ENCODE measurements around the gene GMNN.

DNA sequence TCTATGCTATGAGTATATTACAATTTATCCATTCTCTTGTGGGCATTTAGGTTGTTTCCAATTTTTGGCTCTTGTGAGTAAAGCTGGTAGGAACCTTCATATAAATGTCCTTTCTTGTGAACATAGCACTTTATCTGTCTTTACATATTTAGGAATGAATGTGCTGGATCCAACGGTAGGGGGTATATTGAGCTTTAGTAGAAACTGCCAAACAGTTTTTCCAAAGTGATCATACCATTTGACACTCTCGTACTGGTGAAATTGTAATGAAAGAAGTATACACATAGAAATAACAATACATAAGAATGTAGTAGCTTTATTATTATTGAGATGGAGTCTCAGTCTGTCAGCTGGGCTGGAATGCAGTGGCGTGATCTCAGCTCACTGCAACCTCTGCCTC is 54.9 kb downstream of the GMNN start:
- no peak for TF ChIP-seq EP300 (IDR thresholded peaks at IDR 0.05)
- TF ChIP-seq CTCF (IDR thresholded peaks at IDR 0.05), result no peak
- no peak for TF ChIP-seq POLR2A (IDR thresholded peaks at IDR 0.05)

Data from stomach (tissue), 4 donors.